Keratinocyte (primary cell): ENCODE data around the gene BRICD5. TPM values are rescaled to one million over a fixed set of nuclear protein-coding genes. Genes with fewer than 3 reads are reported as not detected.

ENCODE experiments used
- DNase-seq: peaks from one replicate; pipeline ENCODE4 v3.0.0-alpha.2; 2011; ENCODE audit warnings: low read depth, missing footprints, low spot score
- FAIRE-seq: peaks from 2 replicates; lab custom pipeline; 2011; peaks lifted over from hg19 to GRCh38; lab: Jason Lieb, UNC
- H2AFZ ChIP-seq: 2 replicates; pipeline ENCODE4 v1.6.0; 2012; ENCODE audit warnings: low read length, control low read depth, inconsistent platforms; ENCODE audit not compliant: control insufficient read depth
- H3K27ac ChIP-seq: 2 replicates; pipeline ENCODE4 v1.5.1; 2011; ENCODE audit warnings: low read length; ENCODE audit not compliant: control insufficient read depth, insufficient read depth
- H3K27me3 ChIP-seq: 3 replicates; pipeline ENCODE4 v1.6.0; 2011; ENCODE audit warnings: low read length; ENCODE audit not compliant: control insufficient read depth, insufficient read depth; ENCODE audit errors: extremely low read depth
- H3K36me3 ChIP-seq, 2 experiments: 2 replicates in 1 of 2; 3 replicates in 1 of 2; pipeline ENCODE4 v1.5.1; 2011; ENCODE audit warnings: low read length in 2 of 2, mild to moderate bottlenecking in 1 of 2; ENCODE audit not compliant: control insufficient read depth in 2 of 2, insufficient read depth in 2 of 2; ENCODE audit errors: extremely low read depth in 1 of 2
- H3K4me1 ChIP-seq: 3 replicates; pipeline ENCODE4 v1.5.1; 2011; ENCODE audit warnings: low read length; ENCODE audit not compliant: control insufficient read depth, insufficient read depth; ENCODE audit errors: extremely low read depth
- H3K4me2 ChIP-seq: 3 replicates; pipeline ENCODE4 v1.6.0; 2011; ENCODE audit warnings: low read depth, low read length; ENCODE audit not compliant: control insufficient read depth, insufficient read depth; ENCODE audit errors: extremely low read depth
- H3K4me3 ChIP-seq, 3 experiments: fragments of 200-600 bp in 1 of 3; sonication (generic) in 1 of 3; 2 replicates in 2 of 3; 3 replicates in 1 of 3; pipeline ENCODE4 v1.5.1; 2011 to 2016; ENCODE audit warnings: low read length in 3 of 3, mild to moderate bottlenecking in 3 of 3, control low read depth in 2 of 3, inconsistent platforms in 1 of 3, low read depth in 1 of 3, mixed read lengths in 1 of 3, mixed run types in 1 of 3, moderate library complexity in 1 of 3; ENCODE audit not compliant: control insufficient read depth in 2 of 3, insufficient read depth in 2 of 3; ENCODE audit errors: extremely low read depth in 1 of 3
- H3K79me2 ChIP-seq: 2 replicates; pipeline ENCODE4 v1.6.0; 2012; ENCODE audit warnings: low read length; ENCODE audit not compliant: control insufficient read depth, insufficient read depth
- H3K9ac ChIP-seq: 3 replicates; pipeline ENCODE4 v1.6.0; 2011; ENCODE audit warnings: low read length; ENCODE audit not compliant: control insufficient read depth, insufficient read depth; ENCODE audit errors: extremely low read depth
- H3K9me1 ChIP-seq: 3 replicates; pipeline ENCODE4 v1.6.0; 2011; ENCODE audit warnings: low read length; ENCODE audit not compliant: control insufficient read depth, insufficient read depth; ENCODE audit errors: extremely low read depth
- H3K9me3 ChIP-seq: 2 replicates; pipeline ENCODE4 v1.5.1; 2012; ENCODE audit warnings: low read depth, low read length; ENCODE audit not compliant: control insufficient read depth
- H4K20me1 ChIP-seq: 3 replicates; pipeline ENCODE4 v1.6.0; 2011; ENCODE audit warnings: low read length; ENCODE audit not compliant: control insufficient read depth, insufficient read depth; ENCODE audit errors: extremely low read depth
- CTCF ChIP-seq, 3 experiments: IDR thresholded peaks in 1 of 3; conservative IDR thresholded peaks in 1 of 3; optimal IDR thresholded peaks in 1 of 3; 2 replicates in 2 of 3; 3 replicates in 1 of 3; pipeline versions ENCODE3 to v1.5.1; 2011; ENCODE audit warnings: low read length in 3 of 3, mild to moderate bottlenecking in 3 of 3, moderate library complexity in 2 of 3, control low read depth in 1 of 3, inconsistent platforms in 1 of 3; ENCODE audit not compliant: insufficient read depth in 2 of 3; ENCODE audit errors: extremely low read depth in 1 of 3
- EZH2 ChIP-seq: IDR thresholded peaks from one replicate; pipeline ENCODE4 v1.6.1; 2012; ENCODE audit warnings: inconsistent platforms, mild to moderate bottlenecking, low read length, moderate library complexity
- dilution Hi-C: fragments of 300-500 bp; cut with MboI; formaldehyde crosslinking; loops from one replicate; pipeline ENCODE4 v1.7.0; 2020; ENCODE audit warnings: low sequenced_read_pairs; ENCODE audit not compliant: extremely low pct_ligation_motif_present
- polyA plus RNA-seq, 5 experiments: library from polyadenylated mRNA; depleted of rRNA in 3 of 5; stranded (reverse) in 3 of 5; stranded (forward) in 1 of 5; unstranded in 1 of 5; fragments of >200 nt; gene quantifications; 1 replicate in 1 of 5; 2 replicates in 3 of 5; 3 replicates in 1 of 5; pipeline versions ENCODE4 v1.2.1 to v1.2.3, GENCODE V29; 2011 to 2012; ENCODE audit warnings: missing spikeins in 2 of 5, low read depth in 1 of 5, low replicate concordance in 1 of 5

The BRICD5 gene
- polyA plus RNA-seq, 1 donor (not counting 4 experiments of a cell fraction or from before 2014, with no cell fraction given): 1.8 TPM

GRCh38 chr16:2199095-2199494, 11.6 kb downstream of the BRICD5 start:
- H3K79me2 ChIP-seq: no peaks in the 10 kb centered on the region
- no peak for TF ChIP-seq CTCF (optimal IDR thresholded peaks at IDR 0.05 in 1 of 3, IDR thresholded peaks at IDR 0.05 in 1 of 3, conservative IDR thresholded peaks at IDR 0.05 in 1 of 3; ENCODE audit: extremely low read depth in 1 of 3, insufficient read depth in 2 of 3, low read length in 3 of 3)
- TF ChIP-seq EZH2: no peak
- no peaks in the 10 kb centered on the region for H3K9me3 ChIP-seq
- H3K36me3 ChIP-seq: no peaks in the 10 kb centered on the region
- no peak overlapping the region for H3K4me3 ChIP-seq
- no peak overlapping the region for H3K4me2 ChIP-seq
- H3K4me1 ChIP-seq: peaks cover 16% of the 10 kb centered on the region
- FAIRE-seq: no peak
- no peaks in the 10 kb centered on the region for H4K20me1 ChIP-seq
- no peaks in the 10 kb centered on the region for H3K9me1 ChIP-seq
- DNase-seq: no peak
- no peak overlapping the region for H3K27ac ChIP-seq
- H3K9ac ChIP-seq: no peak overlapping the region
- peaks cover 28% of the 10 kb centered on the region for H3K27me3 ChIP-seq
- no peak overlapping the region for H2AFZ ChIP-seq
- dilution Hi-C loops: no loop called here

- DNase-seq (no peak), FAIRE-seq (no peak)
- no peak overlapping the region for H3K9ac ChIP-seq
- H3K27me3 ChIP-seq: peaks cover 36% of the 10 kb centered on the region
- no peaks in the 10 kb centered on the region for H3K79me2 ChIP-seq
- no peaks in the 10 kb centered on the region for H3K9me1 ChIP-seq
- H2AFZ ChIP-seq: no peak overlapping the region
- no peak overlapping the region for H3K27ac ChIP-seq
- dilution Hi-C loops: no loop called here
- H3K36me3 ChIP-seq: no peaks in the 10 kb centered on the region
- TF ChIP-seq EZH2 (no peak), CTCF (optimal IDR thresholded peaks at IDR 0.05 in 1 of 3, IDR thresholded peaks at IDR 0.05 in 1 of 3, conservative IDR thresholded peaks at IDR 0.05 in 1 of 3; ENCODE audit: extremely low read depth in 1 of 3, insufficient read depth in 2 of 3, low read length in 3 of 3) (no peak)
- H3K9me3 ChIP-seq: no peaks in the 10 kb centered on the region
- peaks cover 16% of the 10 kb centered on the region for H3K4me1 ChIP-seq
- no peak overlapping the region for H3K4me3 ChIP-seq
- no peak overlapping the region for H3K4me2 ChIP-seq
- H4K20me1 ChIP-seq: no peaks in the 10 kb centered on the region
These were observed 12.4 kb downstream of the BRICD5 start for GRCh38 chr16:2198283-2198682.
